Measurements from ENCODE around the gene SPATA31E1.
"Not testable (repeated sequence)": the region's sequence is repeated elsewhere in the genome, so short reads cannot be mapped to it uniquely, and the experiment has no call there.

The SPATA31E1 gene

DNA sequence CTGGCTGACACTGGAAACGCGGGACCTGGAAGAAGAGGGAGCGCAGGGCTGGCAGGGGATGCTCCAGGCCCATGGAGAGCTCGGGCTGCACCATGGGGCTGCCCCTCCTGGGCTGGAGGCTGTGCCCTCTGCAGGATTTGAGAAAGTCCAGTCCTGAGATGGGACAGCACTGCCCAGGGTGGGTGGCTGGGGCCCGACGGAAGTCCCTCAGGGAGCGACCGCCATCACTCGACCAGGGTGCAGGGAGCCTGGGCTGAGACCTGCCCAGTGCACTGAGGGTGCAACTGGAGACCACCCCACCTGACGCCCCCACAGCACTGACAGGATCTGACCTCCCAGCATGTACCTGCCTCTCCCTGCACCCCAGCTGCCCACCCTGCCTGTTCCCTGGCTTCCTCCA, 42.2 kb downstream of the SPATA31E1 start:
- not testable (repeated sequence) for DNase-seq (ENCODE audit: low spot score)

DNA sequence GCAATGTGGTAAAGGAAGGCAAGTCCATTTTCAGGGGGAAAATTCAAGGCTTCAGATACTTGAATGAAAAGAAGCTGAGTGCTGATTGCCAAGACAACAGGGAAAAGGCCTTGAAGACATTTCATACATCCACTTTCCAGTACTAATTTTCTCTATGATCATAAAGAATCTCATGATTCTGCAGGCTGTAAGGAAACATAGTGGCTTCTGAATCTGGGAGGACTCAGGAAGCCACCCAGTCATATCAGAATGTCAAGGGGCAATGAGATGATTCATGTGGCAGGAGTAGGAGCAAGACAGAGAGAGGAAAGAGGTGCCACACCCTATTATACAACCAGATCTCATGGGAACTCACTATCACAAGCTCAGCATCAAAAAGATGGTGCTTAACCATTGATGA, 46.5 kb downstream of the SPATA31E1 start:
- DNase-seq (ENCODE audit: low spot score) = not testable (repeated sequence)

DNA sequence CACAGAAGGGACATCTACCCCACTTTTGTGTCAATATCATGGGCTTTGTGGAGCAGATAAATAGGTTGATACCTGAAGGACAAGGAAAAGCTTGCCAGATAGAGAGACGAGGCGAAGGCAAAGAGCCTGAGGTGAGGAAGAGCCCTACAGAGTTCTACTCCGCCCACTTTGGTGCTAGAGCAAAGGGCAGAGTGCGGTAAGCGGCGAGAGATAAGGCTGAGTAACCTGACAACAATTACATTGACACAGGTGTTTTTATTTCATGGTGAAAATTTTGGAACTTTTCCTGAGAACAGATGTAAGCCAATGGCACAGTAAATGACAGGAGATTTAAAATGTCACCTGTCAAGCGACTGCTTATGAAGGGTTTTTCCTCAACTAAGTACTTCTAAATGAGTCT, 51.8 kb downstream of the SPATA31E1 start:
- not testable (repeated sequence) for DNase-seq (ENCODE audit: low spot score)

DNA sequence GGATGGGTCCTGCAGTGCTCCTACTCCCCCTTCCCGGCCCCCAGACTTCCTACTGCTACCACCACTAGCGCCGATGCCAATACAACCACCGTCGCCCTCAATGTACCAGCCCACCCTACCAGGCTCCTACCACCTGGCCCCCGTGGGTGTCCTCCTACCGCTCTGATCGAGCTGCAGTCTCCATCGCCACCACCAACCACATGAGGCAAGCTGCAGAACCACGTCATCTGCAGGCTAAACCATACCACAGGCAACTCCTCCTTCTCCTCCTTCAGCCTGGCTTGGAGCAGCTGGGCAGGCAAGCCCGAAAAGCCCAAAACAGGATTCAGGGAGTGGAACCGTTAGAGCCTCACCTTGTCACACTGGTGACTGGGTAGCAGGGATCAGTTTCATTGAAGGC, 54.7 kb downstream of the SPATA31E1 start:
- not testable (repeated sequence) for DNase-seq (ENCODE audit: low spot score)

DNA sequence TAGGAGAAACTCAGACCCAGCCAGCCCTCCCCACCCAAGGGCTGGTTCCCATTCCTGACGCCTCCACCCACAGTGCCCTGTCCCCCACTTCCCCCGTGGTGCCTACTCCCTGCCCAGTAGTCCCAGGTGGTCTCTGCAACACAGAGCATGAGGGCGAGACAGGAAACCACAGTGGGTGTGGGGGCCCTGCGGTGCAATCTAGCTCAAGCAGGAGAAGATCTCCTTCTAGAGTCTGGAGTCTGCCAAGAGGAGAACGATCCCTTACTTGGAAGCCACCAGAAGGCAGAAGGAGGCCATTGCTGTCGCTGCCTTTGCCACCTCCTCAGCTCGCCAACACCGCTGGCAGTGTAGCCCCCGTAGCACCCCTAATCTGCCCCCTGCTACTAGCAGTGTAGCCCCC, 55.2 kb downstream of the SPATA31E1 start:
- not testable (repeated sequence) for DNase-seq (ENCODE audit: low spot score)

DNA sequence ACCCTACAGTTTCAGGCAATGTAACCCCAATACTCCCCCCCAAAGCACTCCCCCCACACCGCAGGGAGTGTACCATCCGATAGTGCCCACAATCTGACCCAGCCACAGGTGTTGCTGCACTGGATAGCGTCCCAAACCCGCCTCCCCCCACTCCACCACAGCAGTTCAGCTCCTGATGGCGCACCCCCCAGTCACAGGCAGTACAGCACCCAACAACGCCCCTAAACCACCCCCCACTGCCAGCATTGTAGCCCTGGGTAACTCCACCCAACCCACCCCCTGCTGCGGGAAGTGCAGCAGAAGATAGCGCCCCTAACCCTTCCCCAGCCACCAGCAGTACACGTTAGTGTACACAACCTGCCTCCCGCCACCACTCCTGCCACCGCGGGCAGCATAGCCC, 55.7 kb downstream of the SPATA31E1 start:
- DNase-seq (ENCODE audit: low spot score) = not testable (repeated sequence)

Measured in SK-N-DZ (cell line).